GM12864 (cell line): ENCODE measurements around the gene COL25A1.
"Not testable (repeated sequence)": the region's sequence is repeated elsewhere in the genome, so short reads cannot be mapped to it uniquely, and the experiment has no call there.

Experiments used
- DNase-seq: peaks from one replicate; pipeline ENCODE4 v3.0.0-alpha.2; 2011; ENCODE audit warnings: low read depth
- H3K4me3 ChIP-seq: 2 replicates; pipeline ENCODE4 v1.5.1; 2011; ENCODE audit warnings: mild to moderate bottlenecking, low read depth, low read length, control low read depth
- TF ChIP-seq, protein P1 (sequence below): IDR thresholded peaks from 2 replicates; pipeline ENCODE4 v1.5.1; 2011; ENCODE audit warnings: low read depth, mild to moderate bottlenecking, moderate library complexity, low read length, control low read depth, inconsistent platforms; ENCODE audit errors: missing control alignments

The COL25A1 gene

DNA sequence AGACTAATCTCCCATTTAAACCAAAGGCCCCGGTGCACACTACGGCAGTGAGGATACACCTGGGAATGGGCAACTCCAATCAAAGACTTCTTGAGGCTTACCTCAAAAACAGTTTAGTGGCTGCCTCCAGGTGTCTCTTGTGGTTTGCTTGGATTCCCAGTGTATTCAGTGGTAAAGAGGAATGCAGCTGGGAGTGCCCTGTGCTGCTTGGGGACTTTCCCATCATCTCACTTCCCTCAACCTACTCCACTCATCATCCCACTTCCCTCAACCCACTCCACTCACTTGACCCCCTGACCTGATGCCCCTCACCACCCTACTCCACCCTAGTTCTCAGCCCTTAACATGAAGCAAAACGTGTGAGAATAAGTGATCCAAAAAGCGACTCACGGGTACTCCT lies 362.3 kb downstream of the COL25A1 start:
- no peak overlapping the region for H3K4me3 ChIP-seq
- TF ChIP-seq, protein P1, sequence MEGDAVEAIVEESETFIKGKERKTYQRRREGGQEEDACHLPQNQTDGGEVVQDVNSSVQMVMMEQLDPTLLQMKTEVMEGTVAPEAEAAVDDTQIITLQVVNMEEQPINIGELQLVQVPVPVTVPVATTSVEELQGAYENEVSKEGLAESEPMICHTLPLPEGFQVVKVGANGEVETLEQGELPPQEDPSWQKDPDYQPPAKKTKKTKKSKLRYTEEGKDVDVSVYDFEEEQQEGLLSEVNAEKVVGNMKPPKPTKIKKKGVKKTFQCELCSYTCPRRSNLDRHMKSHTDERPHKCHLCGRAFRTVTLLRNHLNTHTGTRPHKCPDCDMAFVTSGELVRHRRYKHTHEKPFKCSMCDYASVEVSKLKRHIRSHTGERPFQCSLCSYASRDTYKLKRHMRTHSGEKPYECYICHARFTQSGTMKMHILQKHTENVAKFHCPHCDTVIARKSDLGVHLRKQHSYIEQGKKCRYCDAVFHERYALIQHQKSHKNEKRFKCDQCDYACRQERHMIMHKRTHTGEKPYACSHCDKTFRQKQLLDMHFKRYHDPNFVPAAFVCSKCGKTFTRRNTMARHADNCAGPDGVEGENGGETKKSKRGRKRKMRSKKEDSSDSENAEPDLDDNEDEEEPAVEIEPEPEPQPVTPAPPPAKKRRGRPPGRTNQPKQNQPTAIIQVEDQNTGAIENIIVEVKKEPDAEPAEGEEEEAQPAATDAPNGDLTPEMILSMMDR, result no peak
- no peak for DNase-seq

DNA sequence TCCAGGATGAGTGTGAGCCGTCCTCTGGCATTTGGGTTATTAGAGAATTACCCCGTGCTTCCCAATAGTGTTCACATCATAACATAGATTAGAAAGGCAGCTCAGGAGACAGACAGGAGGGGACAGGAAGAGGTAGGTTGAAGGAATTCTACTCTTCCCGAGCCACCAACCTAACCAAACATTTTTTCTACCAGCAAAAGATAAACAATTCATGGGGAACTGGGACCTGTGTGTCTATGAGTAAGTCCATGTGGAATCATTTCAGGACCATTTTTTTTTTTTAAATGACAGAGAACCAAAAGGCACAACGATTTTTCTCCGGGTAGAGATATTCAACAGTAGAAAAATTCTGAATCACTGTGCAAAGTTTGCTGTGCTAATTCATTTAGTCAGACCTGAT lies 365.4 kb downstream of the COL25A1 start:
- H3K4me3 ChIP-seq, result no peak overlapping the region
- TF ChIP-seq, protein P1, result no peak
- no peak for DNase-seq

DNA sequence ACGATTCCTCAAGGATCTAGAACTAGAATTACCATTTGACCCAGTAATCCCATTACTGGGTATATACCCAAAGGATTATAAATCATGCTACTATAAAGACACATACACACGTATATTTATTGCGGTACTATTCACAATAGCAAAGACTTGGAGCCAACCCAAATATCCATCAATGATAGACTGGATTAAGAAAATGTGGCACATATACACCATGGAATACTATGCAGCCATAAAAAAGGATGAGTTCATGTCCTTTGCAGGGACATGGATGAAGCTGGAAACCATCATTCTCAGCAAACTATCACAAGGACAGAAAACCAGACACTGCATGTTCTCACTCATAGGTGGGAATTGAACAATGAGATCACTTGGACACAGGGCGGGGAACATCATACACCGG lies 368.5 kb downstream of the COL25A1 start:
- DNase-seq, H3K4me3 ChIP-seq: not testable (repeated sequence)

DNA sequence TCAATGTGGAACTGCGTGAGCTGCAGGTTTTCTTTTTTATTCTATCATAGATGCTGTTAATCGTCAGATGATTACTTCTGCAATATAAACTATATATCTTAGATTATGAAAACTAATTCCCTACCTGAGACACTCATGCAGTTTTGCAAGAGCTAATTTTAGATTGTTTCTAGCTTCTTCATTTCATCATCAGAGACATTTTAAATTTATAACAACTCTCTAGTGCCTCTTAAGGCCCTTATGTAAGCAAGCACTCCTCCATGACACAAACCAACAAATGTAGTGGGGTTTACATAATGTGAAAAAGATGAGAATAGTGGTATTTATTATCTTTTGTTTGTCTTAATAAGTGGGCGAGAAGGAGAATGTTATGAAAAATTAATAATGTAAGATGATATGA lies 369.4 kb downstream of the COL25A1 start:
- H3K4me3 ChIP-seq, result no peak overlapping the region
- TF ChIP-seq, protein P1, result no peak
- DNase-seq, result no peak

DNA sequence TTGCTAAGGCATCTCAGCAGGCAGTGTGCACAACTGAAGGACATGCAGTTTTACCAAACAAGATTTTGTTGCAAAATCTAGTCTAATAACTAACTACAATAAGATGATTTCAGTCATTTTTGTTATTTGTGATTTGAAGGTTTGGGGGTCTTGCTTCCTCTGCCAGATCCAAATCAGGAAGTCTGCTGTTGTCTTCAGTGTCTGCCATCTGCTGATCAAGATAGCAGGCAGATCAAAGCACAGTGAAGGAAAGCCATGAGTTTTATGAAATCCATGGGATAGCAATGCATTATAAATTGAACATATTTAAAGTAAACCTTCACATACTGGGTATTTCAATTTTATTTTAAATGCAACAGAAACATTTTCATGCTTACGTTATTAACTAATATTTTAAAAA lies 370.5 kb downstream of the COL25A1 start:
- no peak overlapping the region for H3K4me3 ChIP-seq
- TF ChIP-seq, protein P1, result no peak
- no peak for DNase-seq

DNA sequence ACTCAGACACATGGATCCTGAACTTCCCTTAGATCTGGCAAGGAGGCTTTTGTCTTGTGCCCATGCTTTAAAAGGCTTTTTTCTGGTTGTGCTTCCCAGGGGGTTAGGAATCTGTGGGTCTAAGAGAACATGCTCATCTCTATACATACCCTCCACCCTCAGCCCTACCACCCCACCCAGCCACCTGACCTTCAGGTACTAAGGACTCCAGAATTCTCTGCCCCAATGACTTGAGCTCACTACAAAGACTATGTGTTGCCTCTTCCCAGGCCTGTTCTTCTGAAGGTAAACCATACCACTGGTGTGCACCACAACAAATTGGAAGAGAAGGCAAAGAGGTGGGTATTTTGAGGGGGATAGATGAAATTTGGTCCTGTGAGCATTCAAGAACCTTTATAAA lies 372.3 kb downstream of the COL25A1 start:
- DNase-seq, result no peak
- TF ChIP-seq, protein P1, result no peak
- H3K4me3 ChIP-seq, result no peak overlapping the region

DNA sequence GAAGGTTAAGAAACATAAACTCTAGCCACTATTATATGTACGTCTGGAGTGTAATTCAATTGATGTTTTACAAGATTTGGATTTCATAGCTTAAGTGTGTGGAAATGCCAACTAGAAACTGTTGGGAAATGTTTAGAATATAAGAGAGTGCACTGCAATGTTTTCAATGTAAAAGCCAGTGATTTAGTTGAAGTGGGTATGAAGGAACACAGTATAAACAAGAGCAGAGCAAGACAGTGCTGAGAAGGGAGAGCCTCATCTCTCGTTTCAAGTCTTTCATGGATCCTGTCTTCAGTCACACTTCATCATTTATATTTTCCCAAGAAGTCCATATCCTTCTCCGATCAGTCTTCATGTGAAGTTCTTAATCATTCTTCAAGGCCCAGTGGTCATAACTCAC lies 375.7 kb downstream of the COL25A1 start:
- no peak overlapping the region for H3K4me3 ChIP-seq
- TF ChIP-seq, protein P1, result no peak
- no peak for DNase-seq

DNA sequence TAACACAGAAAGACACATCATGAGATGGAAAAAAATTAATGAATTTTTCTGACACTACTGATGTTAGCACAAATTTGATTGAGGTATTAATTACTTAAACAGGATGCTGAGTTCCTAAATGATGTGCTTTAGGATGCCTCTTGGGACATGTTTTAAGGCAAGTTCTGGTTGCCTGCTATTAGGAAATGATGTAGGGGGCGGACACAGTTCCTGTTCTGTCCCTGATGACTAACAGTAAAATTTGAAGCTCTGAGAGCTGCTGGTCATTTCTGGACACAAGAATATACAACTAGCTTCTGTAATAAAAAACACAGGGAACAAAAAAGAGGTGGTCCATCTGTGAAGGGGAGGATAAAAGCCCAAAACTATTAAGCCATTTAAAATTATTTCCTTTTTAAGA lies 376.4 kb downstream of the COL25A1 start:
- DNase-seq, result no peak
- TF ChIP-seq, protein P1, result no peak
- no peak overlapping the region for H3K4me3 ChIP-seq
